ENCODE measurements around the gene ENPP5. TPM values are rescaled to one million over a fixed set of nuclear protein-coding genes. Genes with fewer than 3 reads are reported as not detected.

ENPP5 gene
- total and polyA plus RNA-seq, 11 donors: 1.7 to 8.8 (median 4.5) TPM

GRCh38 chr6:46191961-46192360, 21.2 kb upstream of the ENPP5 start:
- WGBS, 4 donors: 75 to 97% (median 88%) methylated on average over 1 of the region's 1 CpG

GRCh38 chr6:46190889-46191288, 20.1 kb upstream of the ENPP5 start:
- H3K27me3 ChIP-seq: no peaks in the 10 kb centered on the region
- H3K27ac ChIP-seq: peak overlapping the region in 9 of 12 donors; percentile 4 to 73 (median 52)
- H3K36me3 ChIP-seq: no peaks in the 10 kb centered on the region
- peak in 4 of 5 donors; percentile 15 to 52 (median 32) for DNase-seq
- ATAC-seq: peak; percentile 94 to 96 (median 95)
- H3K9me3 ChIP-seq: no peaks in the 10 kb centered on the region
- intact Hi-C loops (cut with DNase I): no loop called here
- no peak overlapping the region for H3K4me3 ChIP-seq
- WGBS, 4 donors: 53 to 62% (median 57%) methylated on average over 4 of the region's 4 CpGs
- TF ChIP-seq POLR2A (IDR thresholded peaks at IDR 0.05) (no peak), CTCF (IDR thresholded peaks at IDR 0.05) (no peak)
- peaks cover 0 to 5% (median 0%) of the 10 kb centered on the region in 12 donors for H3K4me1 ChIP-seq

More at GRCh38 chr6:46191961-46192360, 21.2 kb upstream of the ENPP5 start:
- DNase-seq (no peak), ATAC-seq (no peak)
- Histone ChIP-seq H3K27ac (no peak overlapping the region), H3K9me3 (no peaks in the 10 kb centered on the region), H3K4me1 (peaks cover 0 to 5% (median 0%) of the 10 kb centered on the region in 12 donors), H3K27me3 (no peaks in the 10 kb centered on the region), H3K4me3 (no peak overlapping the region), H3K36me3 (no peaks in the 10 kb centered on the region)
- intact Hi-C loops (cut with DNase I): no loop called here
- no peak for TF ChIP-seq CTCF (IDR thresholded peaks at IDR 0.05)
- no peak for TF ChIP-seq POLR2A (IDR thresholded peaks at IDR 0.05)

GRCh38 chr6:46189726-46190125, 18.9 kb upstream of the ENPP5 start:
- Histone ChIP-seq H3K36me3 (no peaks in the 10 kb centered on the region), H3K27me3 (no peaks in the 10 kb centered on the region), H3K4me3 (no peak overlapping the region), H3K9me3 (no peaks in the 10 kb centered on the region), H3K4me1 (peaks cover 0 to 5% (median 0%) of the 10 kb centered on the region in 12 donors), H3K27ac (no peak overlapping the region)
- ATAC-seq (no peak), DNase-seq (no peak)
- WGBS, 4 donors: 90 to 94% (median 93%) methylated on average over 4 of the region's 4 CpGs
- TF ChIP-seq POLR2A (IDR thresholded peaks at IDR 0.05) (no peak), CTCF (IDR thresholded peaks at IDR 0.05) (no peak)
- intact Hi-C loops (cut with DNase I): loop anchor here in 1 of 10 donors (10.0 kb wide), 1 partner anchor 915 kb away; no protein-coding TSS in a partner anchor

GRCh38 chr6:46186583-46186982, 15.8 kb upstream of the ENPP5 start:
- WGBS, 4 donors: 89 to 94% (median 91%) methylated on average over 1 of the region's 1 CpG
- no peaks in the 10 kb centered on the region for H3K27me3 ChIP-seq
- no peaks in the 10 kb centered on the region for H3K9me3 ChIP-seq
- intact Hi-C loops (cut with DNase I): loop anchor here in 1 of 10 donors (10.0 kb wide), 1 partner anchor 912 kb away; no protein-coding TSS in a partner anchor
- ATAC-seq: no peak
- no peak for DNase-seq
- TF ChIP-seq POLR2A (IDR thresholded peaks at IDR 0.05) (no peak), CTCF (IDR thresholded peaks at IDR 0.05) (no peak)
- H3K36me3 ChIP-seq: no peaks in the 10 kb centered on the region
- no peak overlapping the region for H3K27ac ChIP-seq
- H3K4me1 ChIP-seq: peaks cover 0 to 13% (median 4%) of the 10 kb centered on the region in 12 donors
- no peak overlapping the region for H3K4me3 ChIP-seq
